H1 (cell line): ENCODE measurements around the gene CAPG. TPM values are rescaled to one million over a fixed set of nuclear protein-coding genes. Genes with fewer than 3 reads are reported as not detected.

Experiments
- GABPA ChIP-seq: IDR thresholded peaks from 2 replicates; pipeline ENCODE4 v1.6.1; 2011; ENCODE audit warnings: mild to moderate bottlenecking, low read length, moderate library complexity, borderline replicate concordance; ENCODE audit not compliant: insufficient read depth
- JUN ChIP-seq: IDR thresholded peaks from 2 replicates; pipeline ENCODE4 v1.6.1; 2011; ENCODE audit warnings: low read depth, mild to moderate bottlenecking, improper control_type of control experiment, low read length
- RFX5 ChIP-seq: IDR thresholded peaks from 2 replicates; pipeline ENCODE4 v1.6.1; 2011; ENCODE audit warnings: low read depth, low read length, improper control_type of control experiment, borderline replicate concordance
- RXRA ChIP-seq: IDR thresholded peaks from 2 replicates; pipeline ENCODE4 v1.6.1; 2011; ENCODE audit warnings: low read depth, mild to moderate bottlenecking, low read length, moderate library complexity; ENCODE audit not compliant: insufficient read depth
- SIX5 ChIP-seq: IDR thresholded peaks from 2 replicates; pipeline ENCODE4 v1.6.1; 2011; ENCODE audit warnings: mild to moderate bottlenecking, low read depth, low read length
- polyA plus RNA-seq, 7 experiments: library from polyadenylated mRNA; depleted of rRNA in 3 of 7; stranded (reverse) in 5 of 7; unstranded in 2 of 7; fragments of >200 nt in 5 of 7; fragments of 200-250 nt in 2 of 7; gene quantifications; 1 replicate in 5 of 7; 2 replicates in 1 of 7; 4 replicates in 1 of 7; pipeline versions ENCODE4 v1.2.1 to v1.2.3, GENCODE V29; 2011 to 2013; ENCODE audit warnings: missing spikeins in 2 of 7, mixed read lengths in 2 of 7
- total RNA-seq: library from RNA; stranded (reverse); fragmentation: NEBNext Ultra II Directional; extraction: Animal tissue kit (Norgen Biotek cat#: 25700); gene quantifications from 2 replicates; pipeline ENCODE4 v1.2.1, GENCODE V29; 2021

The CAPG gene
- total and polyA plus RNA-seq, 2 of the 8 experiments (the other 6 are each of a cell fraction or from before 2014, with no cell fraction given), result 80.5 to 89.0 TPM

DNA sequence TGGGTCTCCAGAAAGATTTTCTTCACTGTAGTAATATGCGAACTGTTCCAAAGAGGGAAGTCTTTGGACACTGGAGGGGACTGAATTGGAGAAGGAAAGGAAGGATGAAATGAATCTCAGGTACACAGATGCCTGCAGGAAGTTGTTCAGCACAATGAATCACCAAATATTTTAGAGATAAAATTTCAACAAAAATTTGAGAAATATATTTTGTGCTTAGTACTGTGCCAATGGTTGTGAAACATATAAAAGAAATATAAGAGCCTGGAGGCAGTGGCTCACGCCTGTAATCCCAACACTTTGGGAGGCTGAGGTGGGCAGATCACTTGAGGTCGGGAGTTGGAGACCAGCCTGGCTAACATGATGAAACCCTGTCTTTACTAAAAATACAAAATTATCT, 52.4 kb downstream of the CAPG start (continued):
- TF ChIP-seq GABPA (no peak), JUN (no peak), SIX5 (no peak), RFX5 (no peak), RXRA (no peak)
